Kidney (tissue), 14 donors: Measurements from ENCODE around the gene XYLB. TPM values are rescaled to one million over a fixed set of nuclear protein-coding genes. Genes with fewer than 3 reads are reported as not detected.

Experiments
- DNase-seq, 5 donors: peaks; one replicate each; pipeline ENCODE4 v3.0.0-alpha.2; 2013 to 2020
- FAIRE-seq: peaks from 2 replicates; lab custom pipeline; 2012; peaks lifted over from hg19 to GRCh38; lab: Jason Lieb, UNC
- H3K27ac ChIP-seq, 2 donors: one replicate each; pipeline ENCODE4 v1.7.0; 2013; ENCODE audit warnings: low read depth in 2 of 2, low read length in 2 of 2, inconsistent platforms in 1 of 2
- H3K27me3 ChIP-seq: one replicate; pipeline ENCODE4 v1.7.1; 2013; ENCODE audit warnings: low read length, inconsistent platforms; ENCODE audit not compliant: control insufficient read depth, insufficient read depth
- H3K36me3 ChIP-seq, 3 donors: one replicate each; pipeline versions ENCODE4 v1.7.0 to v1.7.1; 2013; ENCODE audit warnings: low read length in 3 of 3, control low read depth in 1 of 3, inconsistent platforms in 1 of 3; ENCODE audit not compliant: insufficient read depth in 3 of 3, control insufficient read depth in 2 of 3
- H3K4me1 ChIP-seq, 3 donors: one replicate each; pipeline versions ENCODE4 v1.7.0 to v1.7.1; 2013; ENCODE audit warnings: low read length in 3 of 3, inconsistent platforms in 1 of 3, low read depth in 1 of 3; ENCODE audit not compliant: control insufficient read depth in 2 of 3, insufficient read depth in 2 of 3
- H3K4me3 ChIP-seq, 3 donors: one replicate each; pipeline versions ENCODE4 v1.7.0 to v1.8.1; 2013; ENCODE audit warnings: low read length in 3 of 3, control low read depth in 1 of 3, inconsistent platforms in 1 of 3
- H3K9ac ChIP-seq, 3 donors: one replicate each; pipeline versions ENCODE4 v1.7.0 to v1.7.1; 2013; ENCODE audit warnings: low read length in 3 of 3, control low read depth in 1 of 3, inconsistent platforms in 1 of 3
- H3K9me3 ChIP-seq, 3 donors: one replicate each; pipeline versions ENCODE4 v1.7.0 to v1.7.1; 2013; ENCODE audit warnings: low read length in 3 of 3, control low read depth in 1 of 3, inconsistent platforms in 1 of 3; ENCODE audit not compliant: control insufficient read depth in 2 of 3, insufficient read depth in 1 of 3
- intact Hi-C: fragments of 100-400 bp; cut with DNase I; formaldehyde crosslinking; loops from one replicate; pipeline ENCODE4 v1.11.1; 2022
- polyA plus RNA-seq: library from polyadenylated mRNA; stranded (reverse); fragments of 350-450 nt; fragmentation: Illumina TruSeq; extraction: RNeasy Lipid Tissue Mini Kit (QIAGEN cat#74804); gene quantifications from one replicate; pipeline ENCODE4 v1.2.3, GENCODE V29; 2014; ENCODE audit warnings: low read depth, low replicate concordance; ENCODE audit not compliant: insufficient read depth
- total RNA-seq: library from RNA; stranded (reverse); fragmentation: NEBNext Ultra II Directional; extraction: Animal tissue kit (Norgen Biotek cat#: 25700); gene quantifications from one replicate; pipeline ENCODE4 v1.2.1, GENCODE V29; 2021
- TF ChIP-seq, protein P1 (sequence below): IDR thresholded peaks from 3 replicates; pipeline ENCODE4 v1.5.1; 2012; ENCODE audit warnings: mild to moderate bottlenecking, moderate library complexity, borderline replicate concordance; ENCODE audit not compliant: insufficient read depth; ENCODE audit errors: extremely low read depth
- donor health status: control.
- donor health status: control.
- donor health status: control.
- donor health status: control.
- donor health status: control.
- donor health status: DM: yes; HTN: yes; CAD: no.
- donor health status: Normal renal cell carcinoma (clear cell type).

The XYLB gene
- total and polyA plus RNA-seq, 2 donors from 2014 or later = 6.0 to 7.9 TPM

DNA sequence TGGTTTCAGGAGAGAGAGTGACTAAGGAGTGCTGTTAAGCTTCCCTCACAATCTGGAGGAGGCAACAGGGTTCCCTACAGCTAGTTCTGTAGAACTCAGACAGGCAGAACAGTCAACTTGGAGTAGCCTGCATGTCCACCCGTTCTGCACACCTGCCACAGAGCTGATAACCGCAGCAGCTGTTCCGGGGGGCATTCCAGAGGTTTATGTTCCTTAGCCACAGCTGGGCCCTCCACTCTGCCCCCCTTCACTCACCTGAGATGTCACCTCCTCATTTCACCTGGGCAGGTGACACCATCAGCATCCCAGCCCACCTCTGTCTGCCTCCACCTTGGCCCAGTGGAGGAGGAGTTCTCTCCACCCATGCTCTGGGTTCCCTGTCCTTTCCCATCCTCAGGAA, 22.6 kb downstream of the XYLB start:
- Histone ChIP-seq H3K4me1 (no peaks in the 10 kb centered on the region), H3K9ac (no peak overlapping the region), H3K27me3 (no peaks in the 10 kb centered on the region), H3K27ac (no peak overlapping the region), H3K9me3 (no peaks in the 10 kb centered on the region), H3K4me3 (no peak overlapping the region), H3K36me3 (peaks cover 2 to 46% (median 31%) of the 10 kb centered on the region in 3 donors)
- TF ChIP-seq, protein P1, sequence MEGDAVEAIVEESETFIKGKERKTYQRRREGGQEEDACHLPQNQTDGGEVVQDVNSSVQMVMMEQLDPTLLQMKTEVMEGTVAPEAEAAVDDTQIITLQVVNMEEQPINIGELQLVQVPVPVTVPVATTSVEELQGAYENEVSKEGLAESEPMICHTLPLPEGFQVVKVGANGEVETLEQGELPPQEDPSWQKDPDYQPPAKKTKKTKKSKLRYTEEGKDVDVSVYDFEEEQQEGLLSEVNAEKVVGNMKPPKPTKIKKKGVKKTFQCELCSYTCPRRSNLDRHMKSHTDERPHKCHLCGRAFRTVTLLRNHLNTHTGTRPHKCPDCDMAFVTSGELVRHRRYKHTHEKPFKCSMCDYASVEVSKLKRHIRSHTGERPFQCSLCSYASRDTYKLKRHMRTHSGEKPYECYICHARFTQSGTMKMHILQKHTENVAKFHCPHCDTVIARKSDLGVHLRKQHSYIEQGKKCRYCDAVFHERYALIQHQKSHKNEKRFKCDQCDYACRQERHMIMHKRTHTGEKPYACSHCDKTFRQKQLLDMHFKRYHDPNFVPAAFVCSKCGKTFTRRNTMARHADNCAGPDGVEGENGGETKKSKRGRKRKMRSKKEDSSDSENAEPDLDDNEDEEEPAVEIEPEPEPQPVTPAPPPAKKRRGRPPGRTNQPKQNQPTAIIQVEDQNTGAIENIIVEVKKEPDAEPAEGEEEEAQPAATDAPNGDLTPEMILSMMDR = no peak
- intact Hi-C loops = no loop called here
- no peak for DNase-seq
- no peak for FAIRE-seq

DNA sequence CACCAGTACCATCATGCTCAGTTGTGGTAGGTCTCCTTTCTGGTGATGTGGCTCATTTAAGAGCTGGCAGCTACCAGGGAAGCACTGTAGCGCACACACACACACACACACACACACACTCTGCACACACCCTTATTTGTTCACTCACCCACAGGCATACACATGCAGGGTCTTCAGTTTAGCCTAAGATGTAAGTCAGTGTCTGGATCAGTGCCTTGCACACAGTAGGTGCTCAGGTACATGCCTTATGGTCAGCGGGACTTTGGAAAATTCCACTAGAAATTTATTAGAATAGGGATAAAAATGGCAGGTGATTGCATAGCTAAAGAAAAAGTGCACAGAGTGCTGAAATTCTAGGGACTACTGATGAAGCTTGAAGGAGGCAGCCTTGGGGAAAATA, 23.6 kb downstream of the XYLB start:
- TF ChIP-seq, protein P1 = no peak
- Histone ChIP-seq H3K27me3 (no peaks in the 10 kb centered on the region), H3K9ac (no peak overlapping the region), H3K4me1 (no peaks in the 10 kb centered on the region), H3K4me3 (no peak overlapping the region), H3K9me3 (no peaks in the 10 kb centered on the region), H3K27ac (no peak overlapping the region), H3K36me3 (peaks cover 2 to 53% (median 34%) of the 10 kb centered on the region in 3 donors)
- FAIRE-seq = no peak
- intact Hi-C loops = no loop called here
- DNase-seq = no peak

DNA sequence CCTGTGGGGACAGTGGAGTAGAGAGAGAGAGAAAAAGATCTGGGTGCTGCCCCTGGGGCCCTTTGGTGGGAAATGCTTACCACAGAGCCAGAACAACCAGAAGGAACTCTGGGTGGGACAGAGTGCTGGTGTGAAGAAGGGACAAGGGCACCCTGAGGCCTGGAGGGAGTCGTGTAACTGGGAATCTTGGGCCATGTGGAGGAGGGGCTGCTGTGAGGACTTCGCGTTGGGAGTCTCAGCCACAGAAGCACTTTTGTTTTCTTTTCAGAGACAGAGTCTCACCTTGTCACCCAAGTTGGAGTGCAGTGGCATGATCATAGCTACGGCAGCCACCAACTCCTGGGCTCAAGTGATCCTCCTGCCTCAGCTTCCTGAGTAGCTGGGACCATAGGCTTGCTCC, 24.3 kb downstream of the XYLB start:
- Histone ChIP-seq H3K27me3 (no peaks in the 10 kb centered on the region), H3K9ac (no peak overlapping the region), H3K4me3 (no peak overlapping the region), H3K36me3 (peaks cover 2 to 51% (median 30%) of the 10 kb centered on the region in 3 donors), H3K9me3 (no peaks in the 10 kb centered on the region), H3K27ac (no peak overlapping the region), H3K4me1 (no peaks in the 10 kb centered on the region)
- FAIRE-seq (no peak), DNase-seq (no peak)
- TF ChIP-seq, protein P1 = no peak
- intact Hi-C loops = no loop called here
